Measurements from ENCODE around the gene BMPR1B. TPM values are rescaled to one million over a fixed set of nuclear protein-coding genes. Genes with fewer than 3 reads are reported as not detected.

Gene BMPR1B
- total RNA-seq, 1 experiment from 2014 or later: 0.35 TPM

DNA sequence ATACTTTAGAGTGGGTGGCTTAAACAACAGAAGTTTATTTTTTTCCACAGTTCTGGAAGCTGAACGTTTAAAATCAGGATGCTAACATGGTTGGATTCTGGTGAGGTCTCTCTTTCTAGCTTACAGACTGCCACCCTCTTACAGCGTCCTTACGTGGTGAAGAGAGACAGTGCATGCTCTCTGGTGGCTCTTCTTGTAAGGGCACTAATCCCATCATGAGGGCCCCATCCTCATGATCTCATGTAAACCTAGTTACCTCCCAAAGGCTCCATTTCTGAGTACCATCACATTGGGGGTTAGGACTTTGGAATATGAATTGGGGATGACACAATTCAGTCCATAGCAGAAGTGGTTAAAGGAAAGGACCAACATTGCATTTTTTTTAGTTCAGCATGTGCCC is 132.8 kb downstream of the BMPR1B start:
- H4K5ac ChIP-seq (ENCODE audit: insufficient read length, low read depth, low read length): no peak overlapping the region
- H3K4me1 ChIP-seq (ENCODE audit: insufficient read depth, low read length): peaks cover 8% of the 10 kb centered on the region; the same call in 1 of the 2 replicates
- H4K8ac ChIP-seq (replicated peaks; ENCODE audit: insufficient read length, low read depth, low read length): no peak overlapping the region
- H3K27ac Mint-ChIP-seq: no peak overlapping the region
- H3K4ac ChIP-seq (ENCODE audit: low read depth, low read length): no peak overlapping the region
- WGBS (ENCODE audit: extremely low coverage, insufficient read length, low lambda C conversion rate): no CpG with 5 or more reads among the region's 3 CpGs
- no peak overlapping the region for H3K4me2 ChIP-seq (ENCODE audit: insufficient read depth, insufficient read length, low read length)
- H4K20me1 ChIP-seq (ENCODE audit: control insufficient read depth, insufficient read depth, insufficient read length): no peaks in the 10 kb centered on the region
- no peaks in the 10 kb centered on the region for H3K27me3 ChIP-seq (ENCODE audit: insufficient read depth, low read length)
- no peak overlapping the region for H2BK5ac ChIP-seq (ENCODE audit: insufficient read length, low read length)
- no peak overlapping the region for H3K56ac ChIP-seq (ENCODE audit: insufficient read length, low read depth, low read length)
- H2BK15ac ChIP-seq (ENCODE audit: low read depth, low read length): no peak overlapping the region
- peaks cover 0 to 2% (median 0%) of the 10 kb centered on the region in 3 experiments; a peak in 2 of 7 replicates for H3K36me3 Mint-ChIP-seq (ENCODE audit: insufficient read depth in 1 of 3, low read depth in 3 of 3)
- no peak overlapping the region for H3K9ac ChIP-seq (ENCODE audit: extremely low read depth, insufficient read length, low read length)
- no peak overlapping the region for H3K27ac ChIP-seq (ENCODE audit: insufficient read length, low read depth, low read length)
- DNase-seq: no peak
- TF ChIP-seq, protein P1, sequence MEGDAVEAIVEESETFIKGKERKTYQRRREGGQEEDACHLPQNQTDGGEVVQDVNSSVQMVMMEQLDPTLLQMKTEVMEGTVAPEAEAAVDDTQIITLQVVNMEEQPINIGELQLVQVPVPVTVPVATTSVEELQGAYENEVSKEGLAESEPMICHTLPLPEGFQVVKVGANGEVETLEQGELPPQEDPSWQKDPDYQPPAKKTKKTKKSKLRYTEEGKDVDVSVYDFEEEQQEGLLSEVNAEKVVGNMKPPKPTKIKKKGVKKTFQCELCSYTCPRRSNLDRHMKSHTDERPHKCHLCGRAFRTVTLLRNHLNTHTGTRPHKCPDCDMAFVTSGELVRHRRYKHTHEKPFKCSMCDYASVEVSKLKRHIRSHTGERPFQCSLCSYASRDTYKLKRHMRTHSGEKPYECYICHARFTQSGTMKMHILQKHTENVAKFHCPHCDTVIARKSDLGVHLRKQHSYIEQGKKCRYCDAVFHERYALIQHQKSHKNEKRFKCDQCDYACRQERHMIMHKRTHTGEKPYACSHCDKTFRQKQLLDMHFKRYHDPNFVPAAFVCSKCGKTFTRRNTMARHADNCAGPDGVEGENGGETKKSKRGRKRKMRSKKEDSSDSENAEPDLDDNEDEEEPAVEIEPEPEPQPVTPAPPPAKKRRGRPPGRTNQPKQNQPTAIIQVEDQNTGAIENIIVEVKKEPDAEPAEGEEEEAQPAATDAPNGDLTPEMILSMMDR (conservative IDR thresholded peaks at IDR 0.05): no peak
- H2BK12ac ChIP-seq (ENCODE audit: insufficient read length, low read depth, low read length): no peak overlapping the region
- H2BK20ac ChIP-seq (ENCODE audit: low read depth, low read length, poor library complexity, severe bottlenecking): no peak overlapping the region
- H2BK120ac ChIP-seq (ENCODE audit: low read depth, low read length, poor library complexity, severe bottlenecking): no peak overlapping the region
- no peaks in the 10 kb centered on the region for H3K23me2 ChIP-seq (ENCODE audit: insufficient read length, low read depth, low read length, poor library complexity, severe bottlenecking)
- peaks cover 28 to 34% of the 10 kb centered on the region in 2 experiments for H3K4me1 Mint-ChIP-seq
- H3K79me2 ChIP-seq (ENCODE audit: insufficient read depth, low read length): no peaks in the 10 kb centered on the region
- no peak overlapping the region for H3T11ph ChIP-seq (ENCODE audit: low read length)
- H3K9me3 ChIP-seq (ENCODE audit: control insufficient read depth, low read depth, low read length): no peaks in the 10 kb centered on the region
- no peaks in the 10 kb centered on the region for H3K79me1 ChIP-seq (ENCODE audit: insufficient read depth, low read depth, low read length, poor library complexity, severe bottlenecking)
- no peak overlapping the region for H3K14ac ChIP-seq (ENCODE audit: insufficient read depth, low read length)
- no peak overlapping the region for H2AK5ac ChIP-seq (ENCODE audit: insufficient read length, low read length)
- no peak overlapping the region for H3K18ac ChIP-seq (ENCODE audit: insufficient read length, low read depth, low read length)
- peaks cover 0 to 5% of the 10 kb centered on the region in 2 experiments; a peak in 1 of 5 replicates for H3K9me3 Mint-ChIP-seq
- no peak overlapping the region for H3K23ac ChIP-seq (ENCODE audit: insufficient read length, low read depth, low read length)
- no peak overlapping the region for H2AFZ ChIP-seq (ENCODE audit: low read length)
- H3K4me3 Mint-ChIP-seq: no peak overlapping the region
- H4K91ac ChIP-seq (ENCODE audit: insufficient read length, low read depth, low read length): no peak overlapping the region
- H3K27me3 Mint-ChIP-seq (ENCODE audit: low read depth): no peaks in the 10 kb centered on the region

Data from H9 (cell line).